HepG2 (cell line): ENCODE measurements around the gene SSC5D. TPM values are rescaled to one million over a fixed set of nuclear protein-coding genes. Genes with fewer than 3 reads are reported as not detected.

Source experiments
- ATAC-seq: fragments of 200-7000 bp; cut with Tn5 transposase; 3 replicates; pipeline ENCODE4 v1.9.1; 2020; ENCODE audit warnings: mild to moderate bottlenecking, moderate library complexity
- BruUV-seq: library from RNA; stranded (reverse); fragments of 400-500 nt; replicated peaks from 2 replicates; lab custom pipeline; 2021; lab: Mats Ljungman, UMichigan
- CTCF ChIA-PET: fragments of 300-600 bp; formaldehyde crosslinking; extraction: SDS; loops from one replicate; lab custom pipeline; 2021; ENCODE audit warnings: low total read pairs, inconsistent platforms, low intra/inter-chr PET ratio; lab: Yijun Ruan, JAX
- POLR2A ChIA-PET: fragments of 350-600 bp; sonication (Branson Sonifier 250); formaldehyde crosslinking; loops from one replicate; lab custom pipeline; 2020; ENCODE audit warnings: antibody characterized with exemption, inconsistent platforms; lab: Yijun Ruan, JAX
- DNase-seq: peaks from one replicate; pipeline ENCODE4 v3.0.0-alpha.2; 2015; ENCODE audit warnings: low spot score
- FAIRE-seq: peaks from 3 replicates; lab custom pipeline; 2011; peaks lifted over from hg19 to GRCh38; lab: Jason Lieb, UNC
- H2AFZ ChIP-seq: one replicate; pipeline ENCODE4 v1.6.1; 2011; ENCODE audit warnings: low read length, inconsistent platforms
- H3K27ac ChIP-seq: fragments of 300-600 bp; 3 replicates; pipeline ENCODE4 v1.8.0; 2011; ENCODE audit warnings: mixed run types, mild to moderate bottlenecking, mixed read lengths, low read length, inconsistent platforms; ENCODE audit not compliant: insufficient read depth; ENCODE audit errors: extremely low read length
- H3K27me3 ChIP-seq, 2 experiments: fragments of 200-600 bp in 1 of 2; 2 replicates in 1 of 2; 3 replicates in 1 of 2; pipeline versions ENCODE4 v1.6.0 to v1.8.0; 2011; ENCODE audit warnings: low read length in 2 of 2, mild to moderate bottlenecking in 2 of 2, moderate library complexity in 2 of 2, inconsistent platforms in 1 of 2; ENCODE audit not compliant: insufficient read depth in 2 of 2, control insufficient read depth in 1 of 2
- H3K36me3 ChIP-seq, 2 experiments: fragments of 200-600 bp in 1 of 2; replicated peaks in 1 of 2; 2 replicates in 1 of 2; 3 replicates in 1 of 2; pipeline versions ENCODE4 v1.5.1 to v1.8.0; 2011; ENCODE audit warnings: low read length in 2 of 2, inconsistent platforms in 1 of 2; ENCODE audit not compliant: insufficient read depth in 2 of 2, control insufficient read depth in 1 of 2
- H3K4me1 ChIP-seq: 2 replicates; pipeline ENCODE4 v1.5.1; 2012; ENCODE audit warnings: low read length, inconsistent platforms; ENCODE audit not compliant: insufficient read depth
- H3K4me2 ChIP-seq: 2 replicates; pipeline ENCODE4 v1.6.0; 2011; ENCODE audit warnings: low read depth, low read length, inconsistent platforms
- H3K4me3 ChIP-seq, 3 experiments: fragments of 200-600 bp in 1 of 3; sonication (generic), shearing (Covaris generic) in 1 of 3; replicated peaks in 1 of 3; 2 replicates each; pipeline ENCODE4 v1.5.1; 2011 to 2016; ENCODE audit warnings: low read length in 3 of 3, inconsistent platforms in 2 of 3, low read depth in 2 of 3, mild to moderate bottlenecking in 2 of 3, control low read depth in 1 of 3, mixed read lengths in 1 of 3; ENCODE audit not compliant: insufficient read depth in 1 of 3
- H3K79me2 ChIP-seq: one replicate; pipeline ENCODE4 v1.6.1; 2011; ENCODE audit warnings: low read length, inconsistent platforms; ENCODE audit not compliant: insufficient read depth
- H3K9ac ChIP-seq: 2 replicates; pipeline ENCODE4 v1.6.0; 2011; ENCODE audit warnings: mild to moderate bottlenecking, low read depth, low read length, inconsistent platforms; ENCODE audit not compliant: insufficient read depth
- H3K9me3 ChIP-seq: 2 replicates; pipeline ENCODE4 v1.5.1; 2012; ENCODE audit warnings: mild to moderate bottlenecking, low read length
- H4K20me1 ChIP-seq: 2 replicates; pipeline ENCODE4 v1.6.0; 2011; ENCODE audit warnings: inconsistent platforms, mild to moderate bottlenecking, low read length, moderate library complexity; ENCODE audit not compliant: insufficient read depth
- FOXP1 ChIP-seq, 2 experiments: fragments of 450-650 bp in 1 of 2; IDR thresholded peaks; 2 replicates each; pipeline ENCODE4 v1.6.1; 2017 to 2018; ENCODE audit warnings: antibody characterized with exemption in 1 of 2
- REPIN1 ChIP-seq: sonication (generic); formaldehyde crosslinking; IDR thresholded peaks from 2 replicates; pipeline ENCODE4 v1.8.0; 2022; ENCODE audit warnings: missing genetic modification reagents, low read depth, mild to moderate bottlenecking, borderline replicate concordance
- ZFX ChIP-seq: sonication (generic); formaldehyde crosslinking; IDR thresholded peaks from 2 replicates; pipeline ENCODE4 v1.4.0; 2020; ENCODE audit warnings: mild to moderate bottlenecking, low read depth, missing genetic modification reagents, moderate library complexity
- ZNF652 ChIP-seq: IDR thresholded peaks from 2 replicates; pipeline ENCODE4 v1.6.1; 2016; ENCODE audit warnings: low read depth, borderline replicate concordance
- ZNF687 ChIP-seq: sonication (generic); formaldehyde crosslinking; IDR thresholded peaks from 2 replicates; pipeline ENCODE4 v1.5.1; 2020; ENCODE audit warnings: mild to moderate bottlenecking, missing genetic modification reagents, moderate library complexity
- WGBS: methylation state at CpG from one replicate; pipeline ENCODE4 v1.1.6; 2017; ENCODE audit warnings: low lambda C conversion rate; 5-methylcytosine and 5-hydroxymethylcytosine counted together
- in situ Hi-C: cut with HindIII; loops from 2 replicates; pipeline ENCODE4 v1.10.0; 2017; ENCODE audit warnings: low pct_unique_long_range_greater_than_20kb; ENCODE audit not compliant: extremely low pct_ligation_motif_present
- intact Hi-C: fragments of 100-400 bp; cut with micrococcal nuclease; formaldehyde crosslinking; loops from one replicate; pipeline ENCODE4 v1.10.0; 2022; ENCODE audit not compliant: unreplicated experiment
- polyA plus RNA-seq, 8 experiments: library from polyadenylated mRNA; depleted of rRNA in 3 of 8; stranded (reverse) in 7 of 8; unstranded in 1 of 8; fragments of >200 nt; fragmentation: Illumina TruSeq in 4 of 8; extraction: Trizol in 4 of 8; gene quantifications; 2 replicates each; pipeline versions ENCODE4 v1.2.1 to v1.2.3, GENCODE V29; 2011 to 2016; ENCODE audit warnings: low read depth in 4 of 8, missing spikeins in 1 of 8, mixed read lengths in 1 of 8; ENCODE audit not compliant: insufficient read depth in 1 of 8
- total RNA-seq, 5 experiments: library from RNA; depleted of rRNA; stranded (reverse); fragments of >200 nt; fragmentation: Illumina TruSeq; extraction: Trizol; gene quantifications; 2 replicates each; pipeline ENCODE4 v1.2.3, GENCODE V29; 2016; ENCODE audit warnings: low read depth in 1 of 5
- TF ChIP-seq, protein P1 (sequence below): sonication (generic); formaldehyde crosslinking; IDR thresholded peaks from 2 replicates; pipeline ENCODE4 v1.9.0; 2021; ENCODE audit warnings: mild to moderate bottlenecking, missing genetic modification reagents
- TF ChIP-seq, protein P2 (sequence below): sonication (generic); formaldehyde crosslinking; IDR thresholded peaks from 2 replicates; pipeline ENCODE4 v1.5.0; 2020; ENCODE audit warnings: mild to moderate bottlenecking, missing genetic modification reagents

SSC5D gene
- total and polyA plus RNA-seq, 2 of the 13 experiments (the other 11 are each of a cell fraction or from before 2014, with no cell fraction given): not detected

DNA sequence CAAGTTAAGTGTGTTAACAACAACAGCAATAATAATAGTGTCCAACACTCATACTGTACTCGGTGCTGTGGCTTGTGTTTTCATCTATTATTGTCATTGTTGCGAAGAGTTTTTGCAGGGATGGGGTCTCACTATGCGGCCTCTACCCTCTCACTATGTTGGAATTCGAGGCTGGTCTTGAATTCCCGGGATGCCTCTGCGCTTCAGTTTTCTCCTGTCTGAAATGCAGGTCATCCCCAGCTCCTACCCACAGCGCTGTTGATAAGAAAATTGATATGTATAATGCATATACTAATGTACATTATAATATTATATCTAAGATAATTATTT lies 62.0 kb downstream of the SSC5D start:
- 7% methylated on average over 7 of the region's 7 CpGs for whole genome bisulfite sequencing
- in situ Hi-C loops (no loop called here), intact Hi-C loops (loop anchor here (10.0 kb wide), 1 partner anchor 55 kb away; the partner anchor contains the start of genes ZNF524 and ZNF865)
- H3K27ac ChIP-seq: no peak overlapping the region
- H3K4me3 ChIP-seq: peak overlapping the region; percentile 55 to 80 (median 66)
- no peak for ATAC-seq
- CTCF ChIA-PET: no interaction called here
- peak overlapping the region; percentile 97 for H3K4me2 ChIP-seq
- POLR2A ChIA-PET: interaction anchor here (0.8 to 1.3 kb wide), 7 partner anchors 9 to 341 kb away, joined by 3 to 13 read pairs (median 3); partner anchors contain the start of genes FIZ1, PTPRH, U2AF2 and UBE2S
- no peak overlapping the region for H2AFZ ChIP-seq
- peak overlapping the region; percentile 68; the same call in 1 of the 2 replicates for H3K9ac ChIP-seq
- DNase-seq: no peak
- peak; percentile 15 for FAIRE-seq
- H4K20me1 ChIP-seq: no peaks in the 10 kb centered on the region
- TF ChIP-seq REPIN1 (0 out of 2 replicates have a peak, but pooled peaks have one; percentile 95), ZNF687 (CRISPR knock-in tag) (0 out of 2 replicates have a peak, but pooled peaks have one; percentile 1), FOXP1 (IDR thresholded peaks at IDR 0.05) (no peak), FOXP1 (CRISPR knock-in tag; IDR thresholded peaks at IDR 0.05) (no peak), ZFX (CRISPR knock-in tag) (0 out of 2 replicates have a peak, but pooled peaks have one; percentile 6), ZNF652 (CRISPR knock-in tag) (no peak)
- TF ChIP-seq, protein P1, sequence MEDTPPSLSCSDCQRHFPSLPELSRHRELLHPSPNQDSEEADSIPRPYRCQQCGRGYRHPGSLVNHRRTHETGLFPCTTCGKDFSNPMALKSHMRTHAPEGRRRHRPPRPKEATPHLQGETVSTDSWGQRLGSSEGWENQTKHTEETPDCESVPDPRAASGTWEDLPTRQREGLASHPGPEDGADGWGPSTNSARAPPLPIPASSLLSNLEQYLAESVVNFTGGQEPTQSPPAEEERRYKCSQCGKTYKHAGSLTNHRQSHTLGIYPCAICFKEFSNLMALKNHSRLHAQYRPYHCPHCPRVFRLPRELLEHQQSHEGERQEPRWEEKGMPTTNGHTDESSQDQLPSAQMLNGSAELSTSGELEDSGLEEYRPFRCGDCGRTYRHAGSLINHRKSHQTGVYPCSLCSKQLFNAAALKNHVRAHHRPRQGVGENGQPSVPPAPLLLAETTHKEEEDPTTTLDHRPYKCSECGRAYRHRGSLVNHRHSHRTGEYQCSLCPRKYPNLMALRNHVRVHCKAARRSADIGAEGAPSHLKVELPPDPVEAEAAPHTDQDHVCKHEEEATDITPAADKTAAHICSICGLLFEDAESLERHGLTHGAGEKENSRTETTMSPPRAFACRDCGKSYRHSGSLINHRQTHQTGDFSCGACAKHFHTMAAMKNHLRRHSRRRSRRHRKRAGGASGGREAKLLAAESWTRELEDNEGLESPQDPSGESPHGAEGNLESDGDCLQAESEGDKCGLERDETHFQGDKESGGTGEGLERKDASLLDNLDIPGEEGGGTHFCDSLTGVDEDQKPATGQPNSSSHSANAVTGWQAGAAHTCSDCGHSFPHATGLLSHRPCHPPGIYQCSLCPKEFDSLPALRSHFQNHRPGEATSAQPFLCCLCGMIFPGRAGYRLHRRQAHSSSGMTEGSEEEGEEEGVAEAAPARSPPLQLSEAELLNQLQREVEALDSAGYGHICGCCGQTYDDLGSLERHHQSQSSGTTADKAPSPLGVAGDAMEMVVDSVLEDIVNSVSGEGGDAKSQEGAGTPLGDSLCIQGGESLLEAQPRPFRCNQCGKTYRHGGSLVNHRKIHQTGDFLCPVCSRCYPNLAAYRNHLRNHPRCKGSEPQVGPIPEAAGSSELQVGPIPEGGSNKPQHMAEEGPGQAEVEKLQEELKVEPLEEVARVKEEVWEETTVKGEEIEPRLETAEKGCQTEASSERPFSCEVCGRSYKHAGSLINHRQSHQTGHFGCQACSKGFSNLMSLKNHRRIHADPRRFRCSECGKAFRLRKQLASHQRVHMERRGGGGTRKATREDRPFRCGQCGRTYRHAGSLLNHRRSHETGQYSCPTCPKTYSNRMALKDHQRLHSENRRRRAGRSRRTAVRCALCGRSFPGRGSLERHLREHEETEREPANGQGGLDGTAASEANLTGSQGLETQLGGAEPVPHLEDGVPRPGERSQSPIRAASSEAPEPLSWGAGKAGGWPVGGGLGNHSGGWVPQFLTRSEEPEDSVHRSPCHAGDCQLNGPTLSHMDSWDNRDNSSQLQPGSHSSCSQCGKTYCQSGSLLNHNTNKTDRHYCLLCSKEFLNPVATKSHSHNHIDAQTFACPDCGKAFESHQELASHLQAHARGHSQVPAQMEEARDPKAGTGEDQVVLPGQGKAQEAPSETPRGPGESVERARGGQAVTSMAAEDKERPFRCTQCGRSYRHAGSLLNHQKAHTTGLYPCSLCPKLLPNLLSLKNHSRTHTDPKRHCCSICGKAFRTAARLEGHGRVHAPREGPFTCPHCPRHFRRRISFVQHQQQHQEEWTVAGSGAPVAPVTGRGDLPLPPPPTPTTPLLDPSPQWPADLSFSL (CRISPR knock-in tag): 0 out of 2 replicates have a peak, but pooled peaks have one; percentile 32
- TF ChIP-seq, protein P2, sequence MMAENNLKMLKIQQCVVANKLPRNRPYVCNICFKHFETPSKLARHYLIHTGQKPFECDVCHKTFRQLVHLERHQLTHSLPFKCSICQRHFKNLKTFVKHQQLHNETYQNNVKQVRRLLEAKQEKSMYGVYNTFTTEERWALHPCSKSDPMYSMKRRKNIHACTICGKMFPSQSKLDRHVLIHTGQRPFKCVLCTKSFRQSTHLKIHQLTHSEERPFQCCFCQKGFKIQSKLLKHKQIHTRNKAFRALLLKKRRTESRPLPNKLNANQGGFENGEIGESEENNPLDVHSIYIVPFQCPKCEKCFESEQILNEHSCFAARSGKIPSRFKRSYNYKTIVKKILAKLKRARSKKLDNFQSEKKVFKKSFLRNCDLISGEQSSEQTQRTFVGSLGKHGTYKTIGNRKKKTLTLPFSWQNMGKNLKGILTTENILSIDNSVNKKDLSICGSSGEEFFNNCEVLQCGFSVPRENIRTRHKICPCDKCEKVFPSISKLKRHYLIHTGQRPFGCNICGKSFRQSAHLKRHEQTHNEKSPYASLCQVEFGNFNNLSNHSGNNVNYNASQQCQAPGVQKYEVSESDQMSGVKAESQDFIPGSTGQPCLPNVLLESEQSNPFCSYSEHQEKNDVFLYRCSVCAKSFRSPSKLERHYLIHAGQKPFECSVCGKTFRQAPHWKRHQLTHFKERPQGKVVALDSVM: peak; percentile 11; the same call in 1 of the 2 replicates
- TF ChIP-seq, all 625 proteins: peak for 5
- no TSS peak for BruUV-seq
- Histone ChIP-seq H3K36me3 (no peaks in the 10 kb centered on the region), H3K9me3 (no peaks in the 10 kb centered on the region), H3K27me3 (no peaks in the 10 kb centered on the region; a peak in 1 of 5 replicates), H3K4me1 (peaks cover 79% of the 10 kb centered on the region), H3K79me2 (no peaks in the 10 kb centered on the region)
